Measurements from ENCODE around the gene GMPR. TPM values are rescaled to one million over a fixed set of nuclear protein-coding genes. Genes with fewer than 3 reads are reported as not detected.
"Not testable (repeated sequence)": the region's sequence is repeated elsewhere in the genome, so short reads cannot be mapped to it uniquely, and the experiment has no call there.

The GMPR gene
- total RNA-seq, 1 experiment from 2014 or later, result 0.47 TPM

GRCh38 chr6:16244446-16244845 is 6.1 kb downstream of the GMPR start:
- DNase-seq (ENCODE audit: extremely low read depth, low read depth), result no peak

GRCh38 chr6:16244869-16245451 is 6.6 kb downstream of the GMPR start:
- DNase-seq (ENCODE audit: extremely low read depth, low read depth), result no peak

GRCh38 chr6:16248271-16248853 is 10.0 kb downstream of the GMPR start:
- DNase-seq (ENCODE audit: extremely low read depth, low read depth), result no peak

- no peak for DNase-seq (ENCODE audit: extremely low read depth, low read depth)
Measured at GRCh38 chr6:16249971-16250370, 11.6 kb downstream of the GMPR start.

- DNase-seq (ENCODE audit: extremely low read depth, low read depth), result no peak
Measured at GRCh38 chr6:16251706-16252105, 13.3 kb downstream of the GMPR start.

GRCh38 chr6:16252686-16253299 is 14.4 kb downstream of the GMPR start:
- no peak for DNase-seq (ENCODE audit: extremely low read depth, low read depth)

GRCh38 chr6:16253399-16254144 is 15.2 kb downstream of the GMPR start:
- no peak for DNase-seq (ENCODE audit: extremely low read depth, low read depth)

- no peak for DNase-seq (ENCODE audit: extremely low read depth, low read depth)
Measured at GRCh38 chr6:16254535-16254934, 16.1 kb downstream of the GMPR start.

- DNase-seq (ENCODE audit: extremely low read depth, low read depth), result no peak
Measured at GRCh38 chr6:16256781-16257180, 18.4 kb downstream of the GMPR start.

GRCh38 chr6:16257999-16258708 is 19.8 kb downstream of the GMPR start:
- DNase-seq (ENCODE audit: extremely low read depth, low read depth), result no peak

GRCh38 chr6:16258709-16259075 is 20.3 kb downstream of the GMPR start:
- no peak for DNase-seq (ENCODE audit: extremely low read depth, low read depth)

GRCh38 chr6:16259604-16260003 is 21.2 kb downstream of the GMPR start:
- not testable (repeated sequence) for DNase-seq (ENCODE audit: extremely low read depth, low read depth)

GRCh38 chr6:16260602-16261001 is 22.2 kb downstream of the GMPR start:
- not testable (repeated sequence) for DNase-seq (ENCODE audit: extremely low read depth, low read depth)

- DNase-seq (ENCODE audit: extremely low read depth, low read depth), result not testable (repeated sequence)
Measured at GRCh38 chr6:16262773-16263172, 24.4 kb downstream of the GMPR start.

GRCh38 chr6:16263464-16264099 is 25.2 kb downstream of the GMPR start:
- not testable (repeated sequence) for DNase-seq (ENCODE audit: extremely low read depth, low read depth)

- no peak for DNase-seq (ENCODE audit: extremely low read depth, low read depth)
Measured at GRCh38 chr6:16264785-16265184, 26.4 kb downstream of the GMPR start.

- DNase-seq (ENCODE audit: extremely low read depth, low read depth), result no peak
Measured at GRCh38 chr6:16265351-16266341, 27.3 kb downstream of the GMPR start.

- no peak for DNase-seq (ENCODE audit: extremely low read depth, low read depth)
Measured at GRCh38 chr6:16267428-16268263, 29.3 kb downstream of the GMPR start.

Data from NCI-H460 (cell line).